Transverse colon (tissue), 4 donors: ENCODE results near the gene NHS. TPM values are rescaled to one million over a fixed set of nuclear protein-coding genes. Genes with fewer than 3 reads are reported as not detected.
"Not testable (repeated sequence)": the region's sequence is repeated elsewhere in the genome, so short reads cannot be mapped to it uniquely, and the experiment has no call there.

Source experiments
- DNase-seq: peaks from one replicate; pipeline ENCODE4 v3.0.0-alpha.2; 2019
- H3K27ac ChIP-seq, 4 donors: fragments of 200-600 bp; sonication (generic); 2 replicates each; pipeline ENCODE4 v1.5.1; 2016 to 2018; ENCODE audit warnings: inconsistent platforms in 4 of 4
- H3K27me3 ChIP-seq: fragments of 200-600 bp; sonication (generic); 2 replicates; pipeline ENCODE4 v1.5.1; 2017; ENCODE audit warnings: inconsistent platforms
- H3K36me3 ChIP-seq, 4 donors: fragments of 200-600 bp; sonication (generic); 2 replicates each; pipeline ENCODE4 v1.5.1; 2017 to 2019; ENCODE audit warnings: inconsistent platforms in 4 of 4
- H3K4me1 ChIP-seq, 4 donors: fragments of 200-600 bp; sonication (generic); 2 replicates each; pipeline ENCODE4 v1.5.1; 2017 to 2020; ENCODE audit warnings: inconsistent platforms in 4 of 4
- H3K4me3 ChIP-seq, 4 donors: fragments of 200-600 bp; sonication (generic); 1 replicate in 1 of 4; 2 replicates in 3 of 4; pipeline versions ENCODE4 v1.5.1 to v1.6.1; 2017 to 2019; ENCODE audit warnings: inconsistent platforms in 4 of 4
- H3K9me3 ChIP-seq, 2 donors: fragments of 200-600 bp; sonication (generic); 2 replicates each; pipeline ENCODE4 v1.5.1; 2017 to 2019; ENCODE audit warnings: inconsistent platforms in 2 of 2
- CTCF ChIP-seq, 5 experiments: fragments of 200-600 bp in 3 of 5; fragments of 450-650 bp in 2 of 5; sonication (generic) in 3 of 5; IDR thresholded peaks; 1 replicate in 2 of 5; 2 replicates in 3 of 5; pipeline ENCODE4 v1.5.1; 2016 to 2017; ENCODE audit warnings: antibody characterized with exemption in 5 of 5, inconsistent platforms in 3 of 5, mild to moderate bottlenecking in 2 of 5, moderate library complexity in 1 of 5
- EP300 ChIP-seq: sonication (generic); formaldehyde crosslinking; IDR thresholded peaks from one replicate; pipeline ENCODE4 v1.6.1; 2017; ENCODE audit warnings: antibody characterized with exemption, low read depth
- POLR2A ChIP-seq: fragments of 450-650 bp; IDR thresholded peaks from one replicate; pipeline ENCODE4 v1.6.1; 2016; ENCODE audit warnings: antibody characterized with exemption, mild to moderate bottlenecking, moderate library complexity
- POLR2AphosphoS5 ChIP-seq, 3 donors: sonication (generic); formaldehyde crosslinking; IDR thresholded peaks; one replicate each; pipeline ENCODE4 v1.6.1; 2016; ENCODE audit warnings: antibody characterized with exemption in 3 of 3
- WGBS, 2 donors: methylation state at CpG; one replicate each; pipeline ENCODE4 v1.1.5; 2018; ENCODE audit warnings: low coverage in 1 of 2; 5-methylcytosine and 5-hydroxymethylcytosine counted together
- in situ Hi-C, 4 donors: fragments of 200-750 bp; cut with MboI; loops; one replicate each; pipeline versions ENCODE4 v1.15.0 to v1.15.1; 2017; ENCODE audit warnings: low sequenced_read_pairs in 3 of 4, low pct_ligation_motif_present in 1 of 4, low pct_unique_long_range_greater_than_20kb in 1 of 4
- intact Hi-C: fragments of 100-400 bp; cut with DNase I; formaldehyde crosslinking; loops from one replicate; pipeline ENCODE4 v1.15.1; 2023; ENCODE audit warnings: low total_unique reads
- total RNA-seq, 4 donors: library from RNA; depleted of rRNA; stranded (reverse); fragments of >200 nt; gene quantifications; one replicate each; pipeline ENCODE4 v1.1.0, GENCODE V29; 2016

The NHS gene
- total RNA-seq, 4 donors from 2014 or later = 1.2 to 10.7 (median 5.0) TPM

GRCh38 chrX:17497193-17497592, 122.2 kb downstream of the NHS start:
- in situ Hi-C loops (no loop called here), intact Hi-C loops (no loop called here)
- H3K36me3 ChIP-seq = no peaks in the 10 kb centered on the region
- WGBS, 2 donors = 33 to 40% methylated on average over 1 to 2 of the region's 2 CpGs
- H3K4me3 ChIP-seq = no peak overlapping the region
- no peaks in the 10 kb centered on the region for H3K27me3 ChIP-seq
- TF ChIP-seq POLR2AphosphoS5 (IDR thresholded peaks at IDR 0.05) = no peak
- TF ChIP-seq EP300 = no peak
- no peak for TF ChIP-seq POLR2A
- no peak for TF ChIP-seq CTCF (IDR thresholded peaks at IDR 0.05)
- DNase-seq = no peak
- peaks cover 0 to 11% (median 0%) of the 10 kb centered on the region in 4 donors for H3K4me1 ChIP-seq
- H3K9me3 ChIP-seq = no peaks in the 10 kb centered on the region
- no peak overlapping the region for H3K27ac ChIP-seq

GRCh38 chrX:17499512-17499911, 124.5 kb downstream of the NHS start:
- Histone ChIP-seq H3K4me1 (peaks cover 0 to 11% (median 0%) of the 10 kb centered on the region in 4 donors), H3K9me3 (no peaks in the 10 kb centered on the region), H3K27me3 (no peaks in the 10 kb centered on the region), H3K36me3 (no peaks in the 10 kb centered on the region), H3K27ac (no peak overlapping the region), H3K4me3 (no peak overlapping the region)
- 82% methylated on average over 5 of the region's 5 CpGs; no CpG with 5 or more reads in 1 of the 2 donors for WGBS, 2 donors
- in situ Hi-C loops = no loop called here
- intact Hi-C loops = no loop called here
- no peak for DNase-seq
- no peak for TF ChIP-seq EP300
- no peak for TF ChIP-seq CTCF (IDR thresholded peaks at IDR 0.05)
- TF ChIP-seq POLR2A = no peak
- no peak for TF ChIP-seq POLR2AphosphoS5 (IDR thresholded peaks at IDR 0.05)

- WGBS, 2 donors = 25% methylated on average over 2 of the region's 2 CpGs; no CpG with 5 or more reads in 1 of the 2 donors
- no peak for TF ChIP-seq EP300
- no peak for TF ChIP-seq CTCF (IDR thresholded peaks at IDR 0.05)
- no peak for TF ChIP-seq POLR2A
- peak in 1 of 3 donors; percentile 27 for TF ChIP-seq POLR2AphosphoS5 (IDR thresholded peaks at IDR 0.05)
- intact Hi-C loops (no loop called here), in situ Hi-C loops (no loop called here)
- Histone ChIP-seq H3K4me1 (peaks cover 0 to 11% (median 0%) of the 10 kb centered on the region in 4 donors), H3K36me3 (no peaks in the 10 kb centered on the region), H3K27ac (no peak overlapping the region), H3K9me3 (no peaks in the 10 kb centered on the region), H3K4me3 (no peak overlapping the region), H3K27me3 (no peaks in the 10 kb centered on the region)
- peak; percentile 44 for DNase-seq
These were observed 125.2 kb downstream of the NHS start for GRCh38 chrX:17500145-17500579.

GRCh38 chrX:17501746-17502145, 126.7 kb downstream of the NHS start:
- Histone ChIP-seq H3K4me3 (no peak overlapping the region), H3K27me3 (no peaks in the 10 kb centered on the region), H3K36me3 (no peaks in the 10 kb centered on the region), H3K27ac (no peak overlapping the region), H3K4me1 (peaks cover 0 to 8% (median 0%) of the 10 kb centered on the region in 4 donors), H3K9me3 (no peaks in the 10 kb centered on the region)
- TF ChIP-seq POLR2A (no peak), EP300 (no peak), CTCF (IDR thresholded peaks at IDR 0.05) (no peak), POLR2AphosphoS5 (IDR thresholded peaks at IDR 0.05) (no peak)
- WGBS, 2 donors = 54 to 63% methylated on average over 2 to 6 of the region's 6 CpGs
- in situ Hi-C loops = no loop called here
- intact Hi-C loops = no loop called here
- no peak for DNase-seq

- H3K27ac ChIP-seq, H3K4me3 ChIP-seq, DNase-seq, H3K4me1 ChIP-seq, H3K36me3 ChIP-seq, H3K27me3 ChIP-seq, H3K9me3 ChIP-seq, in situ Hi-C loops, intact Hi-C loops: not testable (repeated sequence)
- 77 to 100% methylated on average over 1 to 3 of the region's 3 CpGs for WGBS, 2 donors
These were observed 131.4 kb downstream of the NHS start for GRCh38 chrX:17506352-17506751.
